ENCODE results near the gene TRPV5. TPM values are rescaled to one million over a fixed set of nuclear protein-coding genes. Genes with fewer than 3 reads are reported as not detected.

The TRPV5 gene
- polyA plus RNA-seq, 2 of the 4 experiments (the other 2 are of a cell fraction) = not detected

GRCh38 chr7:142910031-142910433, 23.5 kb downstream of the TRPV5 start:
- ATAC-seq (no peak), DNase-seq (ENCODE audit: low read depth in 1 of 2, low spot score in 1 of 2) (no peak), FAIRE-seq (no peak)
- Histone ChIP-seq H3K4me3 (no peak overlapping the region), H3K4me2 (no peak overlapping the region), H3K9me3 (peaks cover 2% of the 10 kb centered on the region; the same call in 1 of the 3 replicates), H3K27ac (no peak overlapping the region), H3K4me1 (no peaks in the 10 kb centered on the region)
- ChIA-PET POLR2A (no interaction called here), CTCF (interaction anchor here (0.6 to 1.8 kb wide), 3 partner anchors 9 to 364 kb away, joined by 3 to 8 read pairs (median 4); no protein-coding TSS in a partner anchor)
- WGBS (ENCODE audit: missing lambda C conversion rate) = 8% methylated on average over 2 of the region's 2 CpGs
- TF ChIP-seq MAFK (IDR thresholded peaks at IDR 0.05; ENCODE audit: partially characterized antibody) (peak; percentile 43), SMC3 (IDR thresholded peaks at IDR 0.05) (no peak)

GRCh38 chr7:142908921-142909890, 24.3 kb downstream of the TRPV5 start:
- no peak overlapping the region for H3K4me2 ChIP-seq
- H3K27ac ChIP-seq = no peak overlapping the region
- 20% methylated on average over 21 of the region's 21 CpGs for WGBS (ENCODE audit: missing lambda C conversion rate)
- TF ChIP-seq REST (IDR thresholded peaks at IDR 0.05) (no peak), CTCF (IDR thresholded peaks at IDR 0.05) (peak; percentile 34; the same call in 1 of the 3 replicates)
- H3K4me3 ChIP-seq = no peak overlapping the region
- ATAC-seq (peak; percentile 85 to 94), DNase-seq (ENCODE audit: low read depth in 1 of 2, low spot score in 1 of 2) (peak; percentile 31 to 70), FAIRE-seq (no peak)
- POLR2A ChIA-PET = no interaction called here
- CTCF ChIA-PET = interaction anchor here (0.6 to 1.8 kb wide), 3 partner anchors 92 to 363 kb away, joined by 3 to 8 read pairs (median 3); no protein-coding TSS in a partner anchor
- no peaks in the 10 kb centered on the region for H3K4me1 ChIP-seq
- H3K9me3 ChIP-seq = peaks cover 2% of the 10 kb centered on the region; the same call in 1 of the 3 replicates

GRCh38 chr7:142908290-142908689, 25.3 kb downstream of the TRPV5 start:
- TF ChIP-seq FOXS1 (CRISPR knock-in tag; IDR thresholded peaks at IDR 0.05) (no peak), JUNB (IDR thresholded peaks at IDR 0.05) (no peak), EHF (CRISPR knock-in tag; IDR thresholded peaks at IDR 0.05) (no peak), RFX5 (IDR thresholded peaks at IDR 0.05) (no peak), HOXA7 (CRISPR knock-in tag; IDR thresholded peaks at IDR 0.05) (no peak), GATA3 (IDR thresholded peaks at IDR 0.05; ENCODE audit: borderline replicate concordance) (no peak), KDM5A (IDR thresholded peaks at IDR 0.05) (no peak), CHD4 (IDR thresholded peaks at IDR 0.05; ENCODE audit: borderline replicate concordance) (no peak), HEYL (CRISPR knock-in tag; IDR thresholded peaks at IDR 0.05) (no peak), HDAC2 (IDR thresholded peaks at IDR 0.05) (no peak), FOSB (CRISPR knock-in tag; IDR thresholded peaks at IDR 0.05) (no peak), RAD21 (conservative IDR thresholded peaks at IDR 0.05 in 1 of 2, IDR thresholded peaks at IDR 0.05 in 1 of 2) (no peak)
- 44% methylated on average over 11 of the region's 11 CpGs for WGBS (ENCODE audit: missing lambda C conversion rate)
- peaks cover 2% of the 10 kb centered on the region; the same call in 1 of the 3 replicates for H3K9me3 ChIP-seq
- no peaks in the 10 kb centered on the region for H3K4me1 ChIP-seq
- DNase-seq (ENCODE audit: low read depth in 1 of 2, low spot score in 1 of 2) (no peak), ATAC-seq (no peak), FAIRE-seq (no peak)
- ChIA-PET CTCF (no interaction called here), POLR2A (no interaction called here)
- no peak overlapping the region for H3K27ac ChIP-seq
- no peak overlapping the region for H3K4me3 ChIP-seq
- no peak overlapping the region for H3K4me2 ChIP-seq

All from A549 (cell line).